IPS-20b (cell line): ENCODE measurements around the gene DNM1L.

ENCODE experiments used
- H3K27ac ChIP-seq: one replicate; pipeline ENCODE4 v1.5.1; 2013; ENCODE audit warnings: low read length
- H3K27me3 ChIP-seq: 2 replicates; pipeline ENCODE4 v1.6.1; 2013; ENCODE audit warnings: mild to moderate bottlenecking, low read length, inconsistent platforms; ENCODE audit not compliant: insufficient read depth
- H3K36me3 ChIP-seq: 2 replicates; pipeline ENCODE4 v1.6.1; 2013; ENCODE audit warnings: low read depth, mild to moderate bottlenecking, inconsistent platforms, low read length, moderate library complexity; ENCODE audit not compliant: insufficient read depth
- H3K4me1 ChIP-seq: 2 replicates; pipeline ENCODE4 v1.6.1; 2013; ENCODE audit warnings: mild to moderate bottlenecking, control low read depth, inconsistent platforms, low read length, moderate library complexity; ENCODE audit not compliant: insufficient read depth
- H3K4me3 ChIP-seq: 2 replicates; pipeline ENCODE4 v1.5.1; 2013; ENCODE audit warnings: mild to moderate bottlenecking, low read length, inconsistent platforms
- H3K9ac ChIP-seq: 2 replicates; pipeline ENCODE4 v1.6.1; 2013; ENCODE audit warnings: low read depth, mild to moderate bottlenecking, inconsistent platforms, low read length, moderate library complexity
- H3K9me3 ChIP-seq: 2 replicates; pipeline ENCODE4 v1.6.1; 2013; ENCODE audit warnings: mild to moderate bottlenecking, low read depth, low read length, inconsistent platforms; ENCODE audit not compliant: insufficient read depth

Gene DNM1L

DNA sequence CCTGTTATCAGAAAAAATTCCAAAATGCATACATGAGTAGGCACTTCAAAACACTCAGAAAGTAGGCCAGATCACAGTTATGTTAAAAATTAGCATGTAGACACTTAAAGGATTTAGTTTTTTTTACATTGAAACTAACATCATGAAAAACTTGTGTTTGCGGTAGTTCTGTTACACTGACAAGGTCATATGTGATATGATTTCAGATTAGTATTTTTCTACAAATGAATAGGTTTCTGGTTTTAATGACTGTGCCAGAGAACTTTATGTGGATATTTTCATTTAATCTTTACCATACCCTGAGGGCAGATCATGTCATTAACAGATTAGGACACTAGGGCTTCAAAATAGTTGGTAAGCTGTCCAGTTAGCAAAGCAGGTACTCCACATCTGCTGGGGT, 55.9 kb downstream of the DNM1L start:
- Histone ChIP-seq H3K9me3 (no peaks in the 10 kb centered on the region), H3K27me3 (no peaks in the 10 kb centered on the region), H3K27ac (no peak overlapping the region), H3K9ac (no peak overlapping the region), H3K36me3 (peaks cover 79% of the 10 kb centered on the region), H3K4me1 (peaks cover 13% of the 10 kb centered on the region), H3K4me3 (no peak overlapping the region)

GRCh38 chr12:32736445-32736844, 57.3 kb downstream of the DNM1L start:
- Histone ChIP-seq H3K4me1 (peaks cover 13% of the 10 kb centered on the region), H3K36me3 (peaks cover 86% of the 10 kb centered on the region), H3K9ac (no peak overlapping the region), H3K27me3 (no peaks in the 10 kb centered on the region), H3K4me3 (no peak overlapping the region), H3K9me3 (no peaks in the 10 kb centered on the region), H3K27ac (no peak overlapping the region)

- Histone ChIP-seq H3K9ac (no peak overlapping the region), H3K27ac (no peak overlapping the region), H3K27me3 (no peaks in the 10 kb centered on the region), H3K4me1 (peaks cover 13% of the 10 kb centered on the region), H3K4me3 (no peak overlapping the region), H3K9me3 (no peaks in the 10 kb centered on the region), H3K36me3 (peaks cover 86% of the 10 kb centered on the region)
Measured at GRCh38 chr12:32737715-32738114, 58.6 kb downstream of the DNM1L start.

GRCh38 chr12:32739279-32739678, 60.2 kb downstream of the DNM1L start:
- Histone ChIP-seq H3K4me1 (peaks cover 13% of the 10 kb centered on the region), H3K27me3 (no peaks in the 10 kb centered on the region), H3K4me3 (no peak overlapping the region), H3K27ac (no peak overlapping the region), H3K9ac (no peak overlapping the region), H3K36me3 (peaks cover 86% of the 10 kb centered on the region), H3K9me3 (no peaks in the 10 kb centered on the region)

DNA sequence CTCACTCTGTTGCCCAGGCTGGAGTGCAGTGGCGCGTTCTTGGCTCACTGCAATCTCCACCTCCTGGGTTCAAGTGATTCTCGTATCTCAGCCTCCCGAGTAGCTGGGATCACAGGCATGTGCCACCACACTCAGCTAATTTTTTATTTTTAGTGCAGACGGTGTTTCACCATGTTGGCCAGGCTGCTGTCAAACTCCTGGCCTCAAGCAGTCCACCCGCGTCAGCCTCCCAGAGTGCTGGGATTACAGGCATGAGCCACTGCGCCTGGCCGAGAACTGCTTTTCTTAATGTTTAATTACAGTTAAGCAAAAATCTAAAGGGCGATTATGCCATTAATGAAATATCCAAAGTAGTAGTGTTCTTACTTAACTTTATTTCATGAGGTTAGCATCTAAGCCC, 63.0 kb downstream of the DNM1L start:
- Histone ChIP-seq H3K27ac (no peak overlapping the region), H3K9me3 (no peaks in the 10 kb centered on the region), H3K4me3 (no peak overlapping the region), H3K9ac (no peak overlapping the region), H3K4me1 (peaks cover 13% of the 10 kb centered on the region), H3K36me3 (peaks cover 94% of the 10 kb centered on the region), H3K27me3 (no peaks in the 10 kb centered on the region)

- Histone ChIP-seq H3K27ac (no peak overlapping the region), H3K27me3 (no peaks in the 10 kb centered on the region), H3K4me1 (peaks cover 6% of the 10 kb centered on the region), H3K9me3 (no peaks in the 10 kb centered on the region), H3K9ac (no peak overlapping the region), H3K4me3 (no peak overlapping the region), H3K36me3 (peaks cover 95% of the 10 kb centered on the region)
Measured at GRCh38 chr12:32743264-32743663, 64.2 kb downstream of the DNM1L start.

DNA sequence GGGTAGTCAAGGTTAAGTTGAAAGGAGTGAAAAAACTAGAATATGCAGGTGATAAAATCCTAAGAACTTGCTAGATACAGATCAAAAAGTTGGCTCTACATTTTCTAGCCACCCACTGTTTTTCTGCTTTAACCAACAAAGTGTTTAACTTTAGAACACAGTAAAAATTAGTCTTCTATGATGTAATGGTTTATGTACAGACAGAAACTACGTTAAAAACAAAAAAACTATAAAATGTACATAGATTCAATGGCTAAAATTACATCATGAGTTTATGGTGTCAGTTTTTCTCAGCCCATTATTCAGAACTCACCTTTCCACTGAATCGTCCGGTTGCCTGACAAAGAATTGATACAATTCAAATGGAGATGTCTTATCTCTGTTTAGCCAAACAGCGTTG, 74.5 kb downstream of the DNM1L start:
- H3K4me1 ChIP-seq = no peaks in the 10 kb centered on the region; the same call in 1 of the 2 replicates
- H3K4me3 ChIP-seq = peak overlapping the region; percentile 97
- no peak overlapping the region for H3K9ac ChIP-seq
- no peak overlapping the region for H3K27ac ChIP-seq
- no peaks in the 10 kb centered on the region for H3K27me3 ChIP-seq
- no peaks in the 10 kb centered on the region for H3K9me3 ChIP-seq
- H3K36me3 ChIP-seq = peaks cover 57% of the 10 kb centered on the region

DNA sequence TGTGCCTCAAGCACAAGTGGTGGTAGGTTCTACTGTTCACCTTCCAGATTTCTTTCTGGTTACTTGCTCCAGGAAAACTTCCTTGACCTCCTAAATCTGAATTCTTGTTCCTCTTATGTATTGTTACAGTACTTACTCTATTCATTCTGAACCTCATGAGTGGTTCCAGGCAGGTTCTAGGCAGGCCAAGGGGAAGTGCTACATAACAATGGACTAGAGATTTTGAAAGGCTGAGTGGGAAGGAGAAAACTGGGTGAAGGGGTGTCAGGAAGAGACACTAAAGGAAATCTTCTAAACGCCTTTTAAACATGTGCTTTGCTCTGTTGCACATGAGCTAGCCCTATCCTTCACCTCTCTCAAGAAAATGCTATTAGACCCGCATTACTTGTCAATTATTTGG, 75.0 kb downstream of the DNM1L start:
- Histone ChIP-seq H3K4me1 (no peaks in the 10 kb centered on the region; the same call in 1 of the 2 replicates), H3K27ac (no peak overlapping the region), H3K27me3 (no peaks in the 10 kb centered on the region), H3K9me3 (no peaks in the 10 kb centered on the region), H3K4me3 (peak overlapping the region; percentile 97), H3K9ac (peak overlapping the region; percentile 30; the same call in 1 of the 2 replicates), H3K36me3 (peaks cover 52% of the 10 kb centered on the region)

GRCh38 chr12:32755051-32755653, 76.1 kb downstream of the DNM1L start:
- peak overlapping the region; percentile 98 for H3K27ac ChIP-seq
- peaks cover 41% of the 10 kb centered on the region for H3K36me3 ChIP-seq
- no peaks in the 10 kb centered on the region; the same call in 1 of the 2 replicates for H3K4me1 ChIP-seq
- H3K9me3 ChIP-seq = no peaks in the 10 kb centered on the region
- H3K9ac ChIP-seq = peak overlapping the region; percentile 98
- peak overlapping the region; percentile 97 for H3K4me3 ChIP-seq
- no peaks in the 10 kb centered on the region for H3K27me3 ChIP-seq

DNA sequence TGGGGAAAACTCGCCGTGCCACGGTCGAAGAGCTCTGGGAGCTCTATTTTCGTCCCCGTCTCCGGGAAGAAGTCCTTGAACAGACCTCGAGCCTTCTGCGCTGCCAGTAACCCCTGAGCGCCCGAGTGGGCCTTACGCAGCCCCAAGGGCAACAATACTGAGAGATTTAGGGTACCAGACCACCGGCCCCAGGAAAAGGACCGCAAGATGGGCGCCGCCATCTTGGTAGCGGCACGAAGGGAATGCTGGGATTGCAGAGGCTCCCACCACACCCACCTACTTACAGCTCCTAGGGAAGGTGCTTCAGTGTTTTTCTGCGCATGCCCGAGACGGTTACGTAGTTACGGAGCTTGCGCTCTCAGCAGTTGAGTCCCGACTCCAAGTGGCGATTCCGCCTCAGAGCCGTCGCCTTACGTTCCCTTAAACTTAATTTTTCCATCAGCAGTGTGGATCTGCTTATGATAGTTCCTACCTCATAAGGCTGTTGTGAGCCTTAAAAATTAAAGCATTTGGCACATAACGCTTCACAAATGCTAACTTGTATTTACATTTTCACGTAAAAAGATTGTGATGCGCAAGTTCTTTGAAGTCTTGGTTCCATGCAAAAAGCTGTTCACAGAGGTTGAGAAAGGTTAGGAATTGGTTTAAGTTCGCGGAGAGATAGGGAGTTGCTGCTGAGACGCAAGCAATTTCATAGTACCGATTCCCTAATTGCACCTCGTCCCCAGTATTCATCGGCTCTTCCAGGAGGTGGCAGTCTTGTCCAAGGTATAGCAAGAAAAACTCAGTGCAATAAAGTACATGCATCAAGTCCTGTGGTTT, 76.8 kb downstream of the DNM1L start, which contains the start of gene YARS2:
YARS2 (minus strand) TSS at position 244 of the 822 bp plus-strand sequence; CDS start at position 221, 23 bp downstream.
- peak within 1 kb of the TSS; percentile 98 for H3K9ac ChIP-seq
- peak within 1 kb of the TSS; percentile 98 for H3K27ac ChIP-seq
- H3K4me1 ChIP-seq = no peaks in the 10 kb centered on the region; the same call in 1 of the 2 replicates
- peak within 1 kb of the TSS; percentile 97 for H3K4me3 ChIP-seq
- no peaks in the 10 kb centered on the region for H3K27me3 ChIP-seq
- no peaks in the 10 kb centered on the region for H3K9me3 ChIP-seq
- peaks cover 34% of the 10 kb centered on the region for H3K36me3 ChIP-seq

GRCh38 chr12:32756476-32757066, 77.5 kb downstream of the DNM1L start:
- Histone ChIP-seq H3K4me3 (peak overlapping the region; percentile 97; the same call in 1 of the 2 replicates), H3K27ac (no peak overlapping the region), H3K36me3 (peaks cover 27% of the 10 kb centered on the region), H3K4me1 (no peaks in the 10 kb centered on the region; the same call in 1 of the 2 replicates), H3K9ac (peak overlapping the region; percentile 98; the same call in 1 of the 2 replicates), H3K9me3 (no peaks in the 10 kb centered on the region), H3K27me3 (no peaks in the 10 kb centered on the region)
